Cortex of kidney (tissue), 1 donor: ENCODE measurements around the gene NPAS3.

Source experiments
- DNase-seq: peaks from one replicate; lab custom pipeline; 2025; lab: John Stamatoyannopoulos, UW

NPAS3 gene

DNA sequence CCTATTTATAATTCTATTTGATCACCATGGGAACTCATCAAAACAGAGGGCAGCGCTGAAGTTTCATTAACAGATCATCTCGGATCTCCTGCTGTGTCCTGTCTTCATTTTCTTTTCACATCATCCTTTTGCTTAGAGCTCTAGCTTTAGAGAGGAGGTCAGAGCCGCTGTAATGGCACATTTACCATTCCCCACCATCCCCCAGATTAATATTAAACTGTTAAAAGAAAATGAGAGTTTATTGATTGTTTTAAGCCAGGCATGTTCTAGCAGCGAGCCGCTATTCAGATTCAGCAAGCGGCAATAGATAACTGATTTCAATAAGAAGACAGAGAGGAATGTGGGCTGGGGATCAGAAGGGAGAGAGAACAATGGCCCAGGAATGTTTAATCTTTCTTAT, 703.4 kb downstream of the NPAS3 start:
- no peak for DNase-seq

DNA sequence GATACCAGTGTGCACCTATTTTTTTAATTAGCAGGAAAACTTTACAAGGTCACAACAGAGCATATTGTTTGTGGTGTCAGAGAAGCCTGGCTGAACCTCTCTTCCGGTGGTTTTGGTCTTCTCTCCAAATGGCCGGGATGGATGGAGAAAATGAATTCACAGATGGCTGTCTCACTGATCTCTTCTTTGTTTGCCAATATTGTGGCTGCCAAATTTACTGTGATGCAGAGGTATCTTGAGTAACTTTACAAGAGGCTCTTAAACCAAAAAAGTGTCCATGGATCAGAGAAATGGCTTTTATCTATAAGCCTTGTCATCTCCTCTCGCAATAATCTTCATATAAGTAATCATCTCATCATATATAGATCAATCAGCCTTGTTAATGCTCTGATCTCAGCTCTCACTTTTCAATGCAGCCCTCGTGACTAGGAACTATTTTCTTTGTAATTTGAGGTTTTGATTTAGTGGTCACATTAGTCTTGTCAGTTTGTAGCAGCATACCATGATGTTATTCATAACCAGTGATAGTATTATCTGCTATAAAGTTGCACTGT, 704.1 kb downstream of the NPAS3 start:
- DNase-seq = no peak

DNA sequence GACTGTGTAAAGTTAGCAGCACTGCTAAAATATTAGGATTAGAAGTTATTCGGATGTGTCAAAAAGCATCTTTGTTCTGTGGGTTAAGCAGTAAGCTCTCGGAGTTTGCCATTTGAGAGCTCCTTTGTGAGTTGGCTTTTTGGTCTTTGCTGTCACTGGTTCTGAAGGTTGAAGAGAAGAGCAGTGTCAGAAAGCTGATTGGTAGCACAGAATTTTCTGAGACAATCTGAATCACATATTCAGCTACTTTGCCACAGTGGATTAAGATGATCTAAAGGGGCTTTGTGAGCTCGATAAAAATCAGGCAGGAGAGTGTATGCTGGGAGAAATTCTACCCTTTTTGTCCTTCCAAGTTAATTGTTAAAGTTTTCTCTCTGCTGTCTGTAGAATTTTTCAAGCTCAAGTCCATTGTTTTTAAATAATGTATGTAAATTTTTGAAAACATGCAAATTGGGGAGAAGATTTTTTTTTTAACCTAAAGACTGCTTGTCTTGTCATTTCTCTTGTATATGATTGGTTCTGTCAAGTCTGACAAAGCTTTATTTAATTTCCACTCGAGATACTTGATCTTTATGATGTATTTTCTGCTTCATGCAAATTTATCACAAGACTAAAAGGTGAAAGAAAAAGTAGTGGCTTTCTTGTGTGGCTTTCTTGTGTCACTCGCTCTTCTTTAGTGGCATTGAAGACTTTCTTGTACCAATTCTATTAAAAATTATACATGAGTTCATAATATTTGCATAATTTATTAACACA, 704.9 kb downstream of the NPAS3 start:
- no peak for DNase-seq

DNA sequence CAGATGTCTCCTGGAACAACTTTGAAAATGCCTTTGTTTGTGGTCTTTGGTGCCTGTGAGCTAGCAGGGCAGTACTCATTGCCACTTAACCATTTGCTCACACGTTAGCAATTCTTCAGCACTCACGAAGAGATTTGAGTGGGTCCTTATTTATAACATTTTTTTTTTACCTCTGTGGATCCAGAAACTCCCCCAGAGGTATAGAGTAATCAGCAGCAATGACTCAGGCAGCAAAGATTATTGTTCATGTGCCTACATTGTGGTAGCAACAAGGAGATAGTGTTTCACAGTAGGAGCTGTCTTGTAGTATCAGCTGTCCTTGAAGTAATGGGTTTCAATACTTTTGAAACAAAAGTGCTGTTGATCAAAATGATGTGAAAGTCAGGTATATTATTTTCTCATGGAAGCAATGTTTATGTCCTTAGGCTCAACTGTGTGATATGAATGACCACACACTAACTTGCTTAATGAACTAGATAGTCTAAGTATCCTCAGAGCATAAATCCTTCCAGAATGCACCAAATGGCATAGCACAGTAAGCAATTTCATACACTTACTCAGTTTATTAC, 708.1 kb downstream of the NPAS3 start:
- DNase-seq = no peak

DNA sequence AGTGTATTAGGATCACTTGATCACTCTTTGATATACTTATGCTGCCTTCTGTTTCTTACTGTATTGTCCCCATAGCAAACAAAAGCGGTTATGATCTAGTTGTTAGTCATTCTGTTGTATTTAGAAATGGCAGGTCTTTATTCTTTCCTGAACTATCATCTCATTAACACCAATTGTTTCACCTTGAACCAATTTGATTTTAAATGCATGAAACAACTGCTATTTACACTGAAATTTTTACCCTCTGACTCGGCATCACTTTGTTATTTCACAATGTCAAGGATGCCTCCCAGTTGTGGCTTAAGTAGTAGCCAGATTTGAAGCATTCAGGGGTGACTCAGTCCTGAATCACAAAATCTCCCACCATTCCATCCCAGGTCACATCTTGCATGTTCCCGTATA, 708.7 kb downstream of the NPAS3 start:
- DNase-seq = no peak

DNA sequence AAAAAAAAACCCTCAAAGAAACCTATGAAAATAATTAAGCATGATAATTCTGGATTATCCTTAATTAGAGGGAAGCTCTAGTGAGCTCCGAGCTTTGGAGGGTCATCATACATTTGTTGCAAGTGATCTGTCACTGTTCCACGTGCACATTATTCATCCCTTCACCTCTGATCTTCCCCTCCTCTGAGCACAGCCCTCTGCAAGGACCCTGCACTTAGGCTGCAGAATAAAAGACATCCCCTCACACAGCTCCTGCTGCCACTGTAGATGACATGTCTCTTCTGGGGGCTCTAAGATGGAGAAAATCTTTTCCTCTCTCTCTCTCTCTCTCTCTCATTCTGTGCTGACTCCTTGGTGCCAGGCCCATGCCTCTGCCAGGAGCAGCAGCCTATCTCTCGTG, 711.8 kb downstream of the NPAS3 start:
- no peak for DNase-seq

DNA sequence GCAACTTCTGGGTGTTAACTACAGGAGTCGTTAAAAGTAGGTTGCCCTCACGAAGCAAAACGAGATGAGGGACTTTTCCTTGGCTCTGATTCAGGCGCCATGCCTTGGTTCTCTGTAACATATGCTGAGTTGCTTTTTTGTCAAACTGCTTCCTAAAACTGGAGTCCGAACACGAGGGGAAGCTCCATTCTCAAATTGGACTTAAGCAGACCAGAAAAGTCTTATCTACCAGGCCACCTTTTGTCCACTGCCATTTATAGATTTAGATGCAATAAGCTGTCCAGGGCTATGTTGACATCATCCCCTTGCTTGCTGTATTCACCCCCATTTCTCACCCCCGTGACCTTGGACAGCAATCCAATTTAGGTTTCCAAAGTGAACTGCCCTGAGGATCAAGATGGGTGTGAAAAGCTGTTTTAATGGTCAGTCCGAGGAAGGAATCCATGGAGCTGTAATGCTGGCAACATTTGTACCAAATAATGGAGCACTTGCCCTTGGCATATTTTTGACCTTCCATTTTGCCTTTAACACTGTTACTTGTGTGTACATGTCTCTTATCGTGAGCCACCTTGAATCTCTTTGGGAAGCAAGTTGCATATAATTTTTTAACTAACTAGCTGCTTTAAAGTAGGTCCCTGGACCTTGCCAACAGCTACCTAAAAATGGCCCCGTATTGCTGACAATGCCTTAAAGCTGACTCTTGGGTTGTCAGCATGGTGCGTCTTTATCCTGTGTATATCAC, 714.1 kb downstream of the NPAS3 start:
- no peak for DNase-seq

DNA sequence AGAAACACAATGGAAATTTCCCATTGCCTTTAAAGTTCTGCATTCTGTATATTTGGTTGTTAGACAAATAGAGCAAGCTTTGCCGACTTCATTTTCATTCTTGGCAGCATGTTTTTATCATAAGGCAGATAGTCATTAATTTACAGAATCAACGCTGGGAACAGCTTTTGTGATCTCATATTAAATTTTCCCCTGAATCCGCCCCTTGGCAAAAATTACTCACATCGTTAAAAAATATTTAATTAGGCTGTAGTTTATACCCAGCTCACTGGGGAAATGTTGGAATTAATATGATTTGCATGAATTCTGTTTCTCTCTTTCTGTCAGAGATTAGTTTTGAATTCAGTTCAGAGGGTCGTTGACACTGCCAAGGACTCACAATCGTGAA, 714.6 kb downstream of the NPAS3 start:
- no peak for DNase-seq

DNA sequence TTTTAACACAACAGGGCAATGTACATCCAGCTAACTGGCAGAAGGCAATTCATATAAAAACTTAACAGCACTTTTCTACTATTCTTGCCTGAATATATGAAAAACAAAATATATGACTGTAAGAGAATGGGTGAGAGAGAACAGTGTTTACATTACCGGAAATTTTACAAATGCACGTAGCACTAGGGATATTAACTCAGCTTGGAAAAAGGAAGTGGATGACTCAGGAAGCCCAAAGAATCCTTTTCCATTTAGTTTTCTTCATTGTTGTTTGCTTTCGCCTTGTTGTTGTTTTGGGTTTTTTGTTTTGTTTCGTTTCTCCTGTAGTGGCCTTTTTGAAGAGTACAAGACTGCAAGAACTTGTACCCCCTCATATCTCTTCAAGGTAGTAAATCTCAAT, 716.7 kb downstream of the NPAS3 start:
- DNase-seq = no peak

DNA sequence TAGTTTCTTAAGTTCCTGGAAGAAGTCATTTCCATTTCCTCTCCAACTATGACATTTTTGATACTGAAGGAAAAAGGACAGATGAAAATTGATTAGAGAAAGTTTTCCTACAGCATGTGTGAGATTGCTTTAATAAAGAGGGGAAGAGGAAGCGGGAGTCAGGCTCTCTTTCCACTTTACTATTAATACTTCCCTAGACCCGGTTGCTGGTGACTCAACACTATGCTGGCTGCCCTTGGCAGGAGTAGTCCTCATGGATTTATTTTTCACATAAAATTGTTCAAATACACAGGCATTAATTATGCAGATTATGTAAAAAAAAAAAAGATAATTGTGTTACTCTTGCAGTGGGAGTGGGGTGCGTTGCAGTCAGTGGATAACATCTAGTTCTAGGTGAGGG, 718.8 kb downstream of the NPAS3 start:
- no peak for DNase-seq

DNA sequence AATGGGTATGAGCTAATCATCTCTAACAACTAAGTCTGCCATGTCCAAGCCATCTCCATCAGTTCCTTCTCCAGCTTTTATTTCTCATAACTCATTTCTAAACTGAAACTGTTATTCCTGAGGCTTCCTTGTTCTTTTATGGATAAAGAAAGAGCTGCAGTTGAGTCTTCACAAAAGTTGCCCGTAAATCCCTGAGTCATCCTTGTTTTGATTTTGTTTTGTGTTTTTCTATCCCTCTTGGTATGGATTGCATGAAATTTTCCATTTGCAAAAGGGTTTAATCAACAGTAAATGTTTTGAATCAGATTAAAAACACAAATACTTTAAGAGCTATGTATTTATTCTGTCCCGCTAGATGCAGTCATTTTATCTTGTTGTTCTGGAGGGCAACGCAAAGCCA, 721.6 kb downstream of the NPAS3 start:
- DNase-seq = no peak

DNA sequence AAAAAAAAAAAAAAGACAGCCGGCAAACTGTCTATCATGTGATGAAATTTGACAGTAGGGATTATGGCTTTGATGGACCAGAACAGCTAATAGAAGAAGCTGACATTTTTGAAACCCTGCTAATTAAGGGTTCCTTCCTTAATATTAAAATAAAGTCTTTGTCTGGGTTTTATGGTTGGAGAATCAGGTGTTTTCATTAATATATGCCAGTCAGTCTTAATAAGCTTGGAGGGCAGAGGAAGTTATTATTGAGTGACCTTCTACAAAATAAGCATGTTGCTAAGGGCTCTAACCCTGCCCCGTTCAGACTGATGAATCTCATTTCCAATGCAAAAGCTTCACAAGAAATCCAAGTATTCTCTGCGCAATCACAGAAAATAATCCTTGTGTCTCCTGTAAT, 722.4 kb downstream of the NPAS3 start:
- DNase-seq = no peak

DNA sequence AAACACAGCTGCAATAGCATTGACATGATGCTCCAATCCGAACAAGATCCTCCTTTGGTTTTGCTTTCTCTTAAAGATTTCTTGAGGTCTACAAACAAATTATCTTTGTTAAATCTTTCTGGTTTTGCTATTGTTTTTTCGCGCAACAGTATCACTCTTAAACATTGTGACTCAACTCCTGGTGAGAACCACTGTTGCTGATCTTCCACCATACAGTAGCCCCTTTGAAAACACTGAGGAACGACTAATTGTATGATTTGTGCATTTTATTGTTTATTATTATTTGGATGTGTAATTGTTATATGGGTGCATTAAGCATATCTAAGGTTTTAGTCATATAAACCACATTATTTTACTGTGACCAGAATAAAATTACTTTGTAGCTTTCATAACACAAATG, 729.4 kb downstream of the NPAS3 start:
- DNase-seq = no peak

DNA sequence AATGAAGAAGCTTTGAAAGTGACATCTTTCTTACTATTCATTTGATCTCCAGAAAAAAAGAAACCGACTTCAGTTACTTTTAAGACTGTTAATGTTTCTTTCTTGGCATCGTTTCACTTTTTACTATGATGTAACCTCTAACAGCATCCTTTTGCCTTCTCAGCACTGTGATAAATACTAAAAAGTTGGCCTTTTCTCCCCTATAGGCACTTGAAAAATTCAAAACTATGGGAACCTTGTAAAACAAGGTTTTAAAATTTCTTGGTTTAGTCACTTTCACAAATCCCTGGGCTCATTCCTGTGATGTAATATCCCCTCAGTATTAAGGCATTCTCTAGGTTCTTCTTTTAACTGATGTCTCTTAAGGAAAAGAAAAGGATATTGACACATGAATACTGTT, 730.4 kb downstream of the NPAS3 start:
- no peak for DNase-seq

DNA sequence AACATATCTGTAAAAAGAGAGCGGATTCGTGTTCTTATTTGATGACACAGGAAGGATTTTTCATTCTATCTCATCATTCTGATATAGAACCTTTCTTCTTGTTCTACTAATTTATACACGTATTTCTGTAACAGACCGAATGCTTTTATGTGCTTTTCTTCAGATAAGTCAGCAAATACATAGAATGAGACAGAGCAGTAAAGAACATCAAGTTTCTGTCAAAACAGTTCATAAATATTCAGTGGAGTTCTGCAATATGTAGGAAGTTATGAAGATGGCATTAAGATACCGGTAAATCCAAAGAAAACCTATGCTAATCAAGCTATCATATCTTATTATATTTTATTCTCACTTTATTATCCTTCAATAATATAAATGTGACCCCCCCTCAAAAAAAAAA, 731.6 kb downstream of the NPAS3 start:
- no peak for DNase-seq

DNA sequence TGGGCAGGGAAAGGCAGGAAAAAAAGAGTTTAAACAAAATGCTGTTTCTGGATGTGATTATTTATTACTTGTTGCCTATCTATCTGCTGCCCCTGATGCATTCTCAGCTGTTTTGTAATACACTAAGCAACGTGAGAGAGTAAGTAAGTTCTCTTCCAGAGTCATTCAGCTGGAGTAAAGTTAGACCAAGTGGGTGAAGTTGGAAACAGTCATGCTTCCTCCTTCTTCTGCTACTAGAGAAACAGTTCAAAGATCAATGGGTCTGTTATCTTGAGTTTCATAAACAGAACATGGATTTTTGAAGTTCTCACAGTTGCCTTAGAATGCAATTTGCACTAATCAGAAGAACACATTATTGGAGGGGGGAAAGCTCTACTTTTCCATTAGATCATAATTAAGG, 732.9 kb downstream of the NPAS3 start:
- DNase-seq = no peak

DNA sequence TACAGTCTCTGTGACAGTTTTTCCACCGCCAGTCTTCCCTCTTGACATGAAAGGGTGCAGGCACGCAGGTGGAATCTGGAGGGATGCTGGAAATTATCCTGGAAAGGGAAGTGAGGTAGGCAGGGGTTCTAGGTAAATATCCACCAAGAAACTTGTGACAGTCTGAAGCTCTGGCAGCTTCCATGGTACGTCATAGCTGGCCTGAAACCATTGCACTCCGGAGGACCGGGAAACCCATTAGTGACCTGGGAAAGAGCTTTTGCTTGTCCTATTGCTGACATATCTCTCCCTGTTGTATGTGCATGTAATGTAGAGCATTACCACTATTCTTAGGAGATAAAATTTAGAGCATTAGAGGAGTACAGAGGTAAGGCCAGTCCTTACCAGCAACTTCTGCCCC, 736.2 kb downstream of the NPAS3 start:
- no peak for DNase-seq

DNA sequence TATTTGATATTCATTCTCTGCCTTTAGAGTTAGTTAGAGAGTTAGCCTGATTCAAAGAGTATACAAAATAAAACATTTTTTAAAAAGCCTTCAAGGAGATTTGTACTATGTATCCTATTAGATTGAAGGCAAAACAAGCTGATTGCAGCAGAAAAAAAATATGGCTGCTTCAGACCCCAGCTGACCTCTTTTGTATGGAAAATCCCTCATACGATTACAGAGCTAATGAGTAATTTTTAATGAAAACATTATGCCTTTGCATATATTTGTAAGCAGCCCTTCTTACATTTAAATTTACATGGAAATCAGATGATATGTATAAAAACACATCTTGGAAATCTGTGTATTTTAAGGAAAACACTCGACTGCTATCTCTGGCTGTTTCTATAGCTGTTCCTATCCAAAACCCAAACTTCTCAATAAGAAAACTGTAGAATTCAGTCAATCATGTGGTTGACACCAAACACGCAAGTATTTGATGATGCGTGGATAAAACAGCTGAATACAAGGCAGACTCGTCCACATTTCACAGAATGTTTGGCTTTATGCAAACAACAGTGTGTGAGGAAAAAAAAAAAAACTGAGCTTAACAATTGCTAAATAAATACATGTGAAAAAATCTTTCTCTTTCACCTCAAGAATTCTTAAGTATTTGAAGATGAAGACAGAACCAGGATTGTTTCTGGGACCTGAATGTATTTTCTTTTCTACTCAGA, 736.9 kb downstream of the NPAS3 start:
- DNase-seq = no peak

DNA sequence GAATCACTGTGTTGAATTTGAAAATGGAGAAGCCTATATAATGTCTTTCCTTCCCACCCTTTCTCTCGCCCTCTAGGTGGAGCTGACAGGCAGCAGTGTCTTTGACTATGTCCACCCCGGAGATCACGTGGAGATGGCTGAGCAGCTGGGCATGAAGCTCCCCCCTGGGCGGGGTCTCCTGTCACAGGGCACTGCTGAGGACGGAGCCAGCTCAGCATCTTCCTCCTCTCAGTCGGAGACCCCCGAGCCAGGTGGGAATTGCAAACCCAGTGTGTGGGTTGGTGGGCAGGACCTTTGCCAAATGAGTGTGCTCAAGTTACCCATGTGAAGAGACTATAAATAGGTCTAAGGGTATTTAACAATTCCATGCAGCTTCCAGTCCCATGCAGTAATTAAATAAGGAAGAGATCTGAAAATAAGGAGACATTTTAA, 737.5 kb downstream of the NPAS3 start:
- DNase-seq = no peak

DNA sequence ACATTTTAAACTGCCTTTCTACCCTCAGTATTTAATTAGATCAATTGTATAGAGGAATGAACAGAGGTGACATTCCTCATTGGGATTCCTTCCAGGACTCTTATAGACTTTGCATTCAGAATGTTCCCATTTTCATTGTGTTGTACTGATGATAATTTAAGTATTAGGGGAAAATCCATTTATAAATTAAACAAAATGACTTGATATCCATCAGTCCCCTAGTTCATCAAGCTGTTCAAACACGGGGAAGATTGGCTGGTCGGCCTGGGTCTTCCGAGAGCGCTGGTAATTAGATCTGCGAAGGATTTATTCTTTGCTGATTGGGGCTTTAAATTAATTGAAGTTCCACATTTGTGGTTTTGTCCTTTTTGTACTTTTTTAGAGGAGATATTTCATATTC, 738.2 kb downstream of the NPAS3 start:
- DNase-seq = no peak

DNA sequence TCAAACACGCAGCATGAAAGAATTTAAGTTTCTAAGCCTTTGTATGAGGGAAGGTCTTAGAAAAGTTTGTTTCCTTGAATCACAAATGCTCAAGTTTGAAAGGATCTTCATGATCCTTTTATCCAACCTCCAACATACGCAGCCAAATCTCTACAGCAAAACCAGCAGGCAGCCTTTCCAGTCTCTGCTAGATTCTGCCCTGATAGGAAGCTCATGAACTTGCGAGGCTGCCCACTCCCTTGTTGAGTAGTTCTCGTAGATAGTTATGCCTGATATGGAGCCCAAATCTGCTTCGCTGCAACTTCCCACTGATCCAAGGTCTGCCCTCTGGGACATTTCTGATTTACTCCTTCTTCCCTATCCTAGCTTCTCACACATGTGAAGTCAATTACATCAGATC, 739.3 kb downstream of the NPAS3 start:
- DNase-seq = no peak

DNA sequence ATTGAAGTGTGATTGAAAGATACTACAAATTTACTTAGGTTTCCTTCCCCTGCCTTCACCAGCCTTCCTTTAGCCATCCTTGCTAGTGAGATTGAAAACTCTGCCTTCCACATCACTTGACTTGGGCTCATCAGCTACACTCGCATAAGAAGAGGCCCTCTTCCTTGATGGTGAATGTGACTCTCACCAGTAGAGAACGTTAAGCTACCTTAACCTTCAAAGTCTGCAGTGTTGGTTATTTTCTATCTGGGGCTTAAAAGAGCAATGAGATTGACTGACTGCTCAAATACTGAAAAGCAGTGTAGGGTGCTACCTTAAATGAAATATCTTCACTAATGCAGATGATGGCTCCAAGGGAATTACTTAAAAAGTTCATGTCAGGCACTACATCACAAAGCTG, 740.3 kb downstream of the NPAS3 start:
- no peak for DNase-seq
